Mucosa of descending colon (tissue), 3 donors: Measurements from ENCODE around the gene IL16. TPM values are rescaled to one million over a fixed set of nuclear protein-coding genes. Genes with fewer than 3 reads are reported as not detected.
"Not testable (repeated sequence)": the region's sequence is repeated elsewhere in the genome, so short reads cannot be mapped to it uniquely, and the experiment has no call there.

Experiments
- ATAC-seq: fragments of 200-7000 bp; cut with Tn5 transposase; one replicate; pipeline ENCODE4 v1.9.1; 2020; ENCODE audit warnings: mild to moderate bottlenecking, moderate library complexity
- DNase-seq, 3 donors: peaks; one replicate each; pipeline ENCODE4 v3.0.0-alpha.2; 2020
- H3K36me3 ChIP-seq: fragments of 200-600 bp; one replicate; pipeline ENCODE4 v1.8.0; 2021; ENCODE audit warnings: low read depth, mild to moderate bottlenecking
- H3K4me1 ChIP-seq: fragments of 200-600 bp; one replicate; pipeline ENCODE4 v1.8.0; 2021; ENCODE audit warnings: low read depth, mild to moderate bottlenecking
- H3K4me3 ChIP-seq: fragments of 200-600 bp; one replicate; pipeline ENCODE4 v1.8.0; 2021; ENCODE audit warnings: mild to moderate bottlenecking
- H3K9me3 ChIP-seq: fragments of 200-600 bp; one replicate; pipeline ENCODE4 v1.8.0; 2021; ENCODE audit warnings: mild to moderate bottlenecking
- intact Hi-C, 2 donors: fragments of 100-400 bp; cut with DNase I in 1 of 2; cut with micrococcal nuclease in 1 of 2; formaldehyde crosslinking; loops; one replicate each; pipeline versions ENCODE4 v1.11.0 to v1.11.1; 2022; cut with DNase I, micrococcal nuclease
- total RNA-seq, 3 donors: library from RNA; stranded (reverse); fragmentation: NEBNext Ultra II Directional in 2 of 3; extraction: Animal tissue kit (Norgen Biotek cat#: 25700) in 2 of 3; gene quantifications; one replicate each; pipeline versions ENCODE4 v1.2.1 to v1.2.4, GENCODE V29; 2021 to 2023
- TF ChIP-seq, protein P1 (sequence below): fragments of 200-600 bp; IDR thresholded peaks from one replicate; pipeline ENCODE4 v1.8.0; 2022; ENCODE audit warnings: antibody characterized with exemption, mild to moderate bottlenecking
- donor health status: DM: no; HTN: no; CAD: no; lungs with moderate emphysema.
- donor health status: DM: no; HTN: no; CAD: no.
- donor health status: DM: no; HTN: yes; CAD: no.

The IL16 gene
- total RNA-seq, 3 donors from 2014 or later: 6.2 to 9.5 (median 8.4) TPM

DNA sequence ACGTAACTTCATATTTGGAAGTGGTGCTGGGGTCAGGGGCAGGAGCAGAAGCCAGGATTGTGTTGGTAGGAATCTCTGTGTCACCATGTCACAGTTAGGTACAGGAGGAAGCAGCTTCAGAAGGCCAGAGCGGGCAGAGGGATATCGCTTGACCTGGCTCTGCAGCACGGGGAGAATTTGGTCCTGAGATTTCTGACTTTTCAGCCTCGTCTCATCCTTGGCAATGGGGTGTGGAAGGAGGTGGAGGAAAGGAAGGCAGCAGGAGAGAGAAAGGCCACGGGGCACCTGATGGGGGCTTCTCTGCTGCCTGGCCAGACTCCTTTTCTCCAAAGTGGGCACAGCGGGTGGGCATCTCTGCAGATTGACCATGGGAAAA is 564 bp downstream of the IL16 start:
- no peak for ATAC-seq
- no peaks in the 10 kb centered on the region for H3K4me1 ChIP-seq
- intact Hi-C loops: no loop called here
- no peak overlapping the region for H3K4me3 ChIP-seq
- DNase-seq: no peak
- H3K9me3 ChIP-seq: no peaks in the 10 kb centered on the region
- H3K36me3 ChIP-seq: no peaks in the 10 kb centered on the region
- TF ChIP-seq, protein P1, sequence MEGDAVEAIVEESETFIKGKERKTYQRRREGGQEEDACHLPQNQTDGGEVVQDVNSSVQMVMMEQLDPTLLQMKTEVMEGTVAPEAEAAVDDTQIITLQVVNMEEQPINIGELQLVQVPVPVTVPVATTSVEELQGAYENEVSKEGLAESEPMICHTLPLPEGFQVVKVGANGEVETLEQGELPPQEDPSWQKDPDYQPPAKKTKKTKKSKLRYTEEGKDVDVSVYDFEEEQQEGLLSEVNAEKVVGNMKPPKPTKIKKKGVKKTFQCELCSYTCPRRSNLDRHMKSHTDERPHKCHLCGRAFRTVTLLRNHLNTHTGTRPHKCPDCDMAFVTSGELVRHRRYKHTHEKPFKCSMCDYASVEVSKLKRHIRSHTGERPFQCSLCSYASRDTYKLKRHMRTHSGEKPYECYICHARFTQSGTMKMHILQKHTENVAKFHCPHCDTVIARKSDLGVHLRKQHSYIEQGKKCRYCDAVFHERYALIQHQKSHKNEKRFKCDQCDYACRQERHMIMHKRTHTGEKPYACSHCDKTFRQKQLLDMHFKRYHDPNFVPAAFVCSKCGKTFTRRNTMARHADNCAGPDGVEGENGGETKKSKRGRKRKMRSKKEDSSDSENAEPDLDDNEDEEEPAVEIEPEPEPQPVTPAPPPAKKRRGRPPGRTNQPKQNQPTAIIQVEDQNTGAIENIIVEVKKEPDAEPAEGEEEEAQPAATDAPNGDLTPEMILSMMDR: no peak

DNA sequence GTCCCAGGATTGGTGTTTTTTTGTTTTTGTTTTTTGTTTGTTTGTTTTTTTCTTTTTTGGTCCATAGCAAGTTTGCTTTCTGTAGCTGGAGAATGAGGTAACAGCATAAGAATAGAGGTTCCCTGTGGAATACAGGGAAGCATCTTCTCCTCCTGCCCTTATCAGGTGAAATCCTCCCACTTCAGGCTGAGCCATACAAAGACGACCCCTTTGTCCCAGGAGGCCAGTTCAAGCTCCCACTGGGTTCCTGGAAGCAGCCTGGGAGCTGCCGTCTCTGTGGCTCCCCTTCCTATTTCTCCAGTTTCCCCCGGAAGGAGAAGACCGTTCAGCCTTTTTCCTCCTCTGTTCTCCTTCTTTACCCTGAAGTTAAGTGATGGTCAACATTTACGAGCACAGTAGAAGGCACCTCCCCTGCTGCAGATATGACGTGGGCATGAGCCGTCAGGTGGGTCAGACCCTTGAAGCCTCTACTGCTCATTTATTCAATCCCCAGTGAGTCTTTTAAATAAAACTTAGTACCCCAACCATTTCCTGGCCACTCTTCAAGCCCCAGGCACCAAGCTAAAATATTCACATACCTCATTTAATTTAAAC is 1.1 kb downstream of the IL16 start:
- TF ChIP-seq, protein P1: no peak
- ATAC-seq: no peak
- Histone ChIP-seq H3K36me3 (no peaks in the 10 kb centered on the region), H3K4me3 (no peak overlapping the region), H3K4me1 (no peaks in the 10 kb centered on the region), H3K9me3 (no peaks in the 10 kb centered on the region)
- DNase-seq: no peak
- intact Hi-C loops: no loop called here

DNA sequence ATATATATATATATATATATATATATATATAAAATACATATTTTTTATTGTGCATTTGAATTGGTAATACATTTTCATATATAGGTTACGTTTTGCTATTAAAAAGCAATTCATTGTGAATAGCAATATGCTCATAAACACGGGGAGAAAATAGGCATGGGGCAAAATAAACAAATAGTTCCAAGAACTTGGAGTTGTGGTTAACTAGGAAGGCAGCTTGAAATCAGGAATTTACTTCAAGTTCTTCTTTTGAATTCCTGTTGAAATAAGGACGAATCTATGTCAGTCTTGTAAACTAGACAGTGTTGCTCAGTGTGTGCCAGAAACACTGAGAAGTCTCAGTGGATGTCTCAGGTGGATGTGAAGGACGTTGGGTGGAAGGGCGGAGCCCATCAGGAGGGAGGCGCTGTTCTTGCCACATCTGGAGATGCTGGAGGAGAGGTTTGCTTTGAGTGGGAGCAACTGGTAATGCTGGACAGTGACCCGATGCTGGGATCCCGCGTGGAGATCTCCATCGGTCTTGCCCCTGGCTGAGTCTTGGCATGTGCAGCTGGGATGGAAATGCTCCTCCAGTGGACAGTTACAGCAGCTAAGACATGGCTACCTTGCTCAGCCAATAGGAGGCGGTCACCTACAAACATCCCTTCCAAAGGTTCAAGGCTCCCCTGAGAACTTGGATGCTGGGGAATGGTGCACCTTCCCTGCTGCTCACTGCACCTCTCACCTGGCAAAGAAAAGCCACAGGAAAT is 2.5 kb downstream of the IL16 start:
- intact Hi-C loops: no loop called here
- ATAC-seq: no peak

DNA sequence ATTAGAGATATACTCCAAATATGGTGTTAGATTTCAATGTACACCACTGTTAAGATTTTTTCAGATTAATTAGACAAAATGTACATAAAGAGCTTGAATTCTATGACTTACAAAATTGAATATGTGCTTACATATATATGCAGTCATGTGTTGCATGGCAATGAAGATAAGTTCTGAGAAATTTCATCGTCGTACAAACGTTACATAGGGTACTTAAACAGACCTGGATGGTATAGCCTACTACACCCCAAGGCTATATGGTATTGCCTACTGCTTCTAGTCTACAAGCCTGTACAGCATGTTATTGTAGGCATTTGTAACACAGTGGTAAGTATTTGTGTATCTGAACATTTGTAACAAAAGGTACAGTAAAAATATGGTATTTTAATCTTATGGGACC is 9.3 kb downstream of the IL16 start:
- H3K9me3 ChIP-seq: no peaks in the 10 kb centered on the region
- DNase-seq: no peak
- H3K4me1 ChIP-seq: no peaks in the 10 kb centered on the region
- TF ChIP-seq, protein P1: no peak
- no peak overlapping the region for H3K4me3 ChIP-seq
- no peaks in the 10 kb centered on the region for H3K36me3 ChIP-seq
- intact Hi-C loops: no loop called here
- no peak for ATAC-seq

More for the DNA sequence above, 2.5 kb downstream of the IL16 start:
- H3K9me3 ChIP-seq: no peaks in the 10 kb centered on the region
- no peak for DNase-seq
- H3K4me1 ChIP-seq: no peaks in the 10 kb centered on the region
- H3K36me3 ChIP-seq: no peaks in the 10 kb centered on the region
- H3K4me3 ChIP-seq: no peak overlapping the region
- TF ChIP-seq, protein P1: no peak

DNA sequence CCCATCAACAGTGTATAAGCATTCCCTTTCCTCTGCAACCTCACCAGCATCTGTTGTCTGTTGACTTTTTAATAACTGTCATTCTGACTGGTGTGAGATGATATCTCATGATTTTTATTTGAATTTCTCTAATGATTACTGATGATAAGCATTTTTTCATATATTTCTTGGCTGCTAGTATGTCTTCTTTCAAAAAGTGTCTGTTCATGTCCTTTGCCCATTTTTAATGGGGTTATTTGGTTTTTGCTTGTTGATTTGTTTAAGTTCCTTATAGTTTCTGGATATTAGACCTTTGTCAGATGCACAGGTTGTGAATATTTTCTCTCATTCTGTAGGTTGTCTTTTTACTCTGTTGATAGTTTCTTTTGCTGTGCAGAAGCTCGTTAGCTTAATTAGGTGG is 11.3 kb downstream of the IL16 start:
- intact Hi-C loops, DNase-seq, H3K4me3 ChIP-seq, H3K9me3 ChIP-seq, H3K4me1 ChIP-seq, H3K36me3 ChIP-seq, ATAC-seq: not testable (repeated sequence)

DNA sequence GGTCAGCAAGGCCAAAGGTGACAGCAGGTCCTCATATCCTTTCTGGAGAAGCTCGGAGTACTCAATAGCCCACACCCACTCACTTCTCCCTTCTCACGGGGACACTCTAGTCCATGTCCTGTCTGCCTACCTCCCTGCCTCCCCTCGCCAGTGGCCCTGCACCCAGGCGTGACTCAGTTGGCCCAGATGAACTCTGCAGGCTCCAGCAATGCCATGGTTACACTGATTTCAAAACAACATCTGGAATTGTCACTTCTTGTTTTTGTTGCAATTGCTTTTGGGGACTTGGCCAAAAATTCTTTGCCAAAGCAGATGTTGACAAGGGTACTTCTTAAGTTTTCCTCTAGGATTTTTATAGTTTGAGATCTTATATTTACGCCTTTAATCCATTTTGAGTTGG is 13.0 kb downstream of the IL16 start:
- no peaks in the 10 kb centered on the region for H3K36me3 ChIP-seq
- no peaks in the 10 kb centered on the region for H3K4me1 ChIP-seq
- H3K9me3 ChIP-seq: no peaks in the 10 kb centered on the region
- ATAC-seq: no peak
- no peak overlapping the region for H3K4me3 ChIP-seq
- TF ChIP-seq, protein P1: no peak
- no peak for DNase-seq
- intact Hi-C loops: no loop called here
